Measurements from ENCODE around the gene CMYA5. TPM values are rescaled to one million over a fixed set of nuclear protein-coding genes. Genes with fewer than 3 reads are reported as not detected.

The CMYA5 gene
- total and polyA plus RNA-seq, 2 of the 4 experiments (the other 2 are of a cell fraction): 0.39 to 0.90 TPM

DNA sequence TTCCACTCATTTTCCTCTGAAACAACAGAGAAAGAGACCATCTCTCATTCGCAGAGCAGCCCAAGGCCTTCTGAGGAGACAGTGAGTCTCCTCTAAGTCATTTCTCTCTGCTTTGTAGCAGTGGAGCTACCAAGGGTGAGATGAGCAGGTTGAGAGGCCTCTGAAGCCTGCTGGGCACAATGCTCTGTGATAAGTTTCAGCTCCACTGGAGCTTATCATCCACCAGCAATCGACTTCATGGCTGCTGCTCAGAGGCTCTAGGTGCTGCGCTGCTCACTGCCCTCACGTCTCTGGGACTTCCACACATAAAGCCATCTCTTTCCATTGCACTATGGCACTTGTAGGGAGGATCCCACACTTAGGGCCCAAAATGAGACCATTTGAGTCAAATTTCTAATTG lies 96.3 kb downstream of the CMYA5 start:
- no peak overlapping the region for H3K56ac ChIP-seq (ENCODE audit: extremely low read depth, insufficient read depth, low read length)
- H3K79me1 ChIP-seq (ENCODE audit: low read depth in 1 of 2, low read length in 2 of 2): no peaks in the 10 kb centered on the region
- in situ Hi-C loops (cut with MboI; ENCODE audit: low sequenced_read_pairs): no loop called here
- H3K18ac ChIP-seq (ENCODE audit: low read depth, low read length): no peak overlapping the region
- H3K4me3 ChIP-seq (ENCODE audit: insufficient read depth, low read depth, low read length): no peak overlapping the region
- H3K14ac ChIP-seq (replicated peaks; ENCODE audit: low read depth, low read length): no peak overlapping the region
- H4K8ac ChIP-seq (ENCODE audit: low read depth in 2 of 2, low read length in 2 of 2): no peak overlapping the region
- no peaks in the 10 kb centered on the region for H3K4me1 ChIP-seq (ENCODE audit: control insufficient read depth, insufficient read depth, low read length)
- DNase-seq (no peak), ATAC-seq (ENCODE audit: low read depth) (no peak)
- no peak overlapping the region for H3K9ac ChIP-seq (ENCODE audit: low read depth, low read length)
- TF ChIP-seq USF2 (IDR thresholded peaks at IDR 0.05; ENCODE audit: low read depth, low read length): no peak
- TF ChIP-seq NFE2L2 (IDR thresholded peaks at IDR 0.05; ENCODE audit: low read depth, low read length): no peak
- TF ChIP-seq RFX5 (IDR thresholded peaks at IDR 0.05; ENCODE audit: low read depth, low read length): no peak
- TF ChIP-seq CEBPB (IDR thresholded peaks at IDR 0.05; ENCODE audit: low read depth, low read length): no peak
- TF ChIP-seq RCOR1 (IDR thresholded peaks at IDR 0.05; ENCODE audit: insufficient replicate concordance, low read length): no peak
- no peak for TF ChIP-seq CHD1 (IDR thresholded peaks at IDR 0.05; ENCODE audit: low read depth, low read length)
- TF ChIP-seq MAZ (IDR thresholded peaks at IDR 0.05; ENCODE audit: borderline replicate concordance, low read depth, low read length): no peak
- TF ChIP-seq BHLHE40 (IDR thresholded peaks at IDR 0.05; ENCODE audit: low read depth, low read length): no peak
- no peak for TF ChIP-seq RAD21 (IDR thresholded peaks at IDR 0.05; ENCODE audit: low read length)
- no peak for TF ChIP-seq FOS (IDR thresholded peaks at IDR 0.05; ENCODE audit: low read depth, low read length)
- no peak for TF ChIP-seq CTCF (conservative IDR thresholded peaks at IDR 0.05; ENCODE audit: low read depth, low read length)
- TF ChIP-seq MXI1 (IDR thresholded peaks at IDR 0.05; ENCODE audit: borderline replicate concordance, low read depth, low read length): no peak
- no peak for TF ChIP-seq SMC3 (IDR thresholded peaks at IDR 0.05; ENCODE audit: low read depth, low read length)
- TF ChIP-seq MAFK (IDR thresholded peaks at IDR 0.05; ENCODE audit: low read depth, low read length): no peak
- no peak for TF ChIP-seq ELK1 (IDR thresholded peaks at IDR 0.05; ENCODE audit: borderline replicate concordance, low read depth, low read length)
- no peak for TF ChIP-seq POLR2A (IDR thresholded peaks at IDR 0.05; ENCODE audit: low read depth, low read length)
- no peaks in the 10 kb centered on the region for H3K36me3 ChIP-seq (ENCODE audit: control insufficient read depth, insufficient read depth, low read length)
- no peak overlapping the region for H2BK20ac ChIP-seq (ENCODE audit: low read depth, low read length)
- H4K91ac ChIP-seq (ENCODE audit: insufficient read depth, low read depth, low read length): no peak overlapping the region
- H3K23ac ChIP-seq (ENCODE audit: low read depth, low read length): no peak overlapping the region
- intact Hi-C loops (cut with micrococcal nuclease): no loop called here
- no peak overlapping the region for H2BK15ac ChIP-seq (ENCODE audit: low read depth, low read length)
- H2AK9ac ChIP-seq (replicated peaks; ENCODE audit: low read depth, low read length, poor library complexity): no peak overlapping the region
- ChIA-PET CTCF (no interaction called here), POLR2A (ENCODE audit: unreplicated experiment) (no interaction called here)
- H3K4ac ChIP-seq (ENCODE audit: low read depth, low read length): no peak overlapping the region
- H2BK5ac ChIP-seq (ENCODE audit: low read depth, low read length, poor library complexity, severe bottlenecking): no peak overlapping the region
- no peak overlapping the region for H3K27ac ChIP-seq (ENCODE audit: insufficient read depth, low read length)
- H4K5ac ChIP-seq (ENCODE audit: low read depth, low read length): no peak overlapping the region
- H3K4me2 ChIP-seq (ENCODE audit: low read depth, low read length): no peak overlapping the region
- H3K27me3 ChIP-seq (ENCODE audit: control insufficient read depth, insufficient read depth, low read length): peaks cover under 1% of the 10 kb centered on the region; the same call in 1 of the 2 replicates
- no peak overlapping the region for H2BK120ac ChIP-seq (ENCODE audit: low read depth, low read length)
- H4K20me1 ChIP-seq (ENCODE audit: insufficient read depth, low read length): no peaks in the 10 kb centered on the region
- no peaks in the 10 kb centered on the region for H3K9me3 ChIP-seq (ENCODE audit: control insufficient read depth, insufficient read depth, low read length)
- no peaks in the 10 kb centered on the region for H3K9me1 ChIP-seq (ENCODE audit: insufficient read depth, low read length)
- BruUV-seq (replicated peaks): no TSS peak
- WGBS, 2 experiments (ENCODE audit: extremely low coverage in 2 of 2, insufficient read length in 1 of 2): 72% methylated on average over 2 of the region's 4 CpGs; no CpG with 5 or more reads in 1 of the 2 experiments
- no peak overlapping the region for H2AK5ac ChIP-seq (ENCODE audit: low read depth, low read length)
- dilution Hi-C loops (cut with HindIII; ENCODE audit: low sequenced_read_pairs, unreplicated experiment): no loop called here
- H2AFZ ChIP-seq (replicated peaks; ENCODE audit: low read length, poor library complexity): no peak overlapping the region
